Mesenchymal stem cell (in vitro differentiated cells and primary cell): ENCODE measurements around the gene C22orf31.
"Not testable (repeated sequence)": the region's sequence is repeated elsewhere in the genome, so short reads cannot be mapped to it uniquely, and the experiment has no call there.

Experiments
- DNase-seq: peaks from one replicate; pipeline ENCODE4 v3.0.0-alpha.2; 2013
- H2AFZ ChIP-seq: one replicate; pipeline ENCODE4 v1.6.1; 2013; ENCODE audit warnings: low read depth, mild to moderate bottlenecking, control low read depth, inconsistent platforms, low read length, moderate library complexity
- H2AK5ac ChIP-seq: 2 replicates; pipeline ENCODE4 v1.6.1; 2013; ENCODE audit warnings: low read length, moderate library complexity, mild to moderate bottlenecking, inconsistent platforms; ENCODE audit not compliant: severe bottlenecking
- H2BK120ac ChIP-seq: one replicate; pipeline ENCODE4 v1.6.1; 2013; ENCODE audit warnings: low read depth, mild to moderate bottlenecking, inconsistent platforms, low read length, moderate library complexity
- H2BK12ac ChIP-seq, 2 experiments: one replicate each; pipeline ENCODE4 v1.6.1; 2013; ENCODE audit warnings: inconsistent platforms in 2 of 2, low read length in 2 of 2, mild to moderate bottlenecking in 2 of 2, moderate library complexity in 2 of 2, control low read depth in 1 of 2
- H2BK15ac ChIP-seq: one replicate; pipeline ENCODE4 v1.6.1; 2013; ENCODE audit warnings: mild to moderate bottlenecking, low read depth, inconsistent platforms; ENCODE audit not compliant: poor library complexity, severe bottlenecking
- H2BK5ac ChIP-seq: 2 replicates; pipeline ENCODE4 v1.6.1; 2013; ENCODE audit warnings: low read depth, mild to moderate bottlenecking, low read length, control low read depth, inconsistent platforms; ENCODE audit not compliant: poor library complexity, severe bottlenecking
- H3K14ac ChIP-seq, 2 experiments: one replicate each; pipeline ENCODE4 v1.6.1; 2013; ENCODE audit warnings: inconsistent platforms in 2 of 2, low read length in 2 of 2, control low read depth in 1 of 2, mild to moderate bottlenecking in 1 of 2, moderate library complexity in 1 of 2
- H3K18ac ChIP-seq, 2 experiments: one replicate each; pipeline ENCODE4 v1.6.1; 2013; ENCODE audit warnings: inconsistent platforms in 2 of 2, low read length in 2 of 2, control low read depth in 1 of 2, low read depth in 1 of 2, mild to moderate bottlenecking in 1 of 2
- H3K23ac ChIP-seq, 2 experiments: one replicate each; pipeline ENCODE4 v1.6.1; 2013; ENCODE audit warnings: inconsistent platforms in 2 of 2, low read length in 2 of 2, mild to moderate bottlenecking in 2 of 2, moderate library complexity in 2 of 2, control low read depth in 1 of 2
- H3K27ac ChIP-seq: 2 replicates; pipeline ENCODE4 v1.5.1; 2013; ENCODE audit warnings: mild to moderate bottlenecking, moderate library complexity, low read length, control low read depth, inconsistent platforms; ENCODE audit not compliant: poor library complexity, severe bottlenecking
- H3K27me3 ChIP-seq, 2 experiments: 2 replicates each; pipeline versions ENCODE4 v1.6.1 to v1.7.0; 2013; ENCODE audit warnings: low read length in 2 of 2, mild to moderate bottlenecking in 2 of 2, moderate library complexity in 2 of 2, control low read depth in 1 of 2, inconsistent platforms in 1 of 2; ENCODE audit not compliant: control insufficient read depth in 1 of 2, insufficient read depth in 1 of 2
- H3K36me3 ChIP-seq, 2 experiments: 2 replicates each; pipeline versions ENCODE4 v1.6.1 to v1.7.0; 2013; ENCODE audit warnings: low read length in 2 of 2, control low read depth in 1 of 2, inconsistent platforms in 1 of 2, low read depth in 1 of 2, mild to moderate bottlenecking in 1 of 2; ENCODE audit not compliant: insufficient read depth in 2 of 2, control insufficient read depth in 1 of 2
- H3K4ac ChIP-seq, 2 experiments: one replicate each; pipeline ENCODE4 v1.6.1; 2013; ENCODE audit warnings: inconsistent platforms in 2 of 2, low read length in 2 of 2, mild to moderate bottlenecking in 2 of 2, moderate library complexity in 2 of 2, control low read depth in 1 of 2, low read depth in 1 of 2
- H3K4me1 ChIP-seq: 2 replicates; pipeline ENCODE4 v1.6.1; 2013; ENCODE audit warnings: low read depth, low read length, control low read depth; ENCODE audit not compliant: control insufficient read depth, insufficient read depth
- H3K4me2 ChIP-seq: 2 replicates; pipeline ENCODE4 v1.6.1; 2013; ENCODE audit warnings: low read length, mild to moderate bottlenecking, inconsistent platforms; ENCODE audit not compliant: poor library complexity, severe bottlenecking
- H3K4me3 ChIP-seq, 2 experiments: 2 replicates each; pipeline versions ENCODE4 v1.5.1 to v1.7.0; 2013; ENCODE audit warnings: low read length in 2 of 2, mild to moderate bottlenecking in 2 of 2, control low read depth in 1 of 2, low read depth in 1 of 2; ENCODE audit not compliant: insufficient read depth in 1 of 2
- H3K79me1 ChIP-seq: replicated peaks from 2 replicates; pipeline ENCODE4 v1.6.1; 2013; ENCODE audit warnings: mild to moderate bottlenecking, control low read depth, low read length, inconsistent platforms; ENCODE audit not compliant: poor library complexity, severe bottlenecking
- H3K9ac ChIP-seq: 2 replicates; pipeline ENCODE4 v1.7.0; 2013; ENCODE audit warnings: mild to moderate bottlenecking, low read length, moderate library complexity
- H3K9me3 ChIP-seq: 2 replicates; pipeline ENCODE4 v1.7.0; 2013; ENCODE audit warnings: mild to moderate bottlenecking, low read length; ENCODE audit not compliant: control insufficient read depth
- H4K8ac ChIP-seq: one replicate; pipeline ENCODE4 v1.6.1; 2013; ENCODE audit warnings: inconsistent platforms, mild to moderate bottlenecking, low read length, moderate library complexity
- H4K91ac ChIP-seq: one replicate; pipeline ENCODE4 v1.6.1; 2013; ENCODE audit warnings: mild to moderate bottlenecking, low read length, inconsistent platforms
- WGBS: methylation state at CpG from one replicate; pipeline ENCODE4 v1.1.7; 2013; ENCODE audit warnings: mixed read lengths; 5-methylcytosine and 5-hydroxymethylcytosine counted together

Gene C22orf31

GRCh38 chr22:29043906-29044575 is 17.6 kb downstream of the C22orf31 start:
- H3K4ac ChIP-seq = peak overlapping the region in 1 of 2 experiments; percentile 32
- no peak overlapping the region for H2BK15ac ChIP-seq
- H3K14ac ChIP-seq = peak overlapping the region in 1 of 2 experiments; percentile 74
- no peak overlapping the region for H2BK120ac ChIP-seq
- H2AFZ ChIP-seq = no peak overlapping the region
- H3K23ac ChIP-seq = no peak overlapping the region
- peak overlapping the region; percentile 23 to 89 for H3K18ac ChIP-seq
- H3K9ac ChIP-seq = peak overlapping the region; percentile 85
- peak overlapping the region; percentile 90 for H3K27ac ChIP-seq
- H3K4me3 ChIP-seq = peak overlapping the region in 1 of 2 experiments; percentile 61
- H3K4me2 ChIP-seq = peak overlapping the region; percentile 20
- H2BK12ac ChIP-seq = peak overlapping the region; percentile 9 to 26
- WGBS = 81% methylated on average over 2 of the region's 7 CpGs
- H3K9me3 ChIP-seq = no peaks in the 10 kb centered on the region
- H2BK5ac ChIP-seq = peak overlapping the region; percentile 80
- peak overlapping the region; percentile 64 for H2AK5ac ChIP-seq
- H4K91ac ChIP-seq = no peak overlapping the region
- peaks cover 25 to 33% of the 10 kb centered on the region in 2 experiments for H3K36me3 ChIP-seq
- H3K4me1 ChIP-seq = peaks cover 18% of the 10 kb centered on the region
- peak overlapping the region; percentile 19 for H4K8ac ChIP-seq
- peaks cover 30% of the 10 kb centered on the region for H3K79me1 ChIP-seq
- peak; percentile 84 for DNase-seq
- no peaks in the 10 kb centered on the region for H3K27me3 ChIP-seq

- Histone ChIP-seq H3K27me3 (no peaks in the 10 kb centered on the region), H3K14ac (no peak overlapping the region), H4K8ac (no peak overlapping the region), H3K18ac (no peak overlapping the region), H3K27ac (no peak overlapping the region), H3K79me1 (peaks cover 27% of the 10 kb centered on the region), H3K4me2 (no peak overlapping the region), H2AK5ac (no peak overlapping the region), H2BK120ac (no peak overlapping the region), H3K4me1 (peaks cover 19% of the 10 kb centered on the region), H3K9me3 (no peaks in the 10 kb centered on the region), H2BK12ac (no peak overlapping the region), H4K91ac (no peak overlapping the region), H3K23ac (no peak overlapping the region), H3K4me3 (no peak overlapping the region), H3K9ac (peak overlapping the region; percentile 81), H2BK5ac (no peak overlapping the region), H3K4ac (no peak overlapping the region), H3K36me3 (peaks cover 7 to 10% of the 10 kb centered on the region in 2 experiments), H2AFZ (no peak overlapping the region), H2BK15ac (no peak overlapping the region)
- 42% methylated on average over 2 of the region's 2 CpGs for WGBS
- peak; percentile 72 for DNase-seq
Measured at GRCh38 chr22:29041408-29041807, 20.2 kb downstream of the C22orf31 start.

DNA sequence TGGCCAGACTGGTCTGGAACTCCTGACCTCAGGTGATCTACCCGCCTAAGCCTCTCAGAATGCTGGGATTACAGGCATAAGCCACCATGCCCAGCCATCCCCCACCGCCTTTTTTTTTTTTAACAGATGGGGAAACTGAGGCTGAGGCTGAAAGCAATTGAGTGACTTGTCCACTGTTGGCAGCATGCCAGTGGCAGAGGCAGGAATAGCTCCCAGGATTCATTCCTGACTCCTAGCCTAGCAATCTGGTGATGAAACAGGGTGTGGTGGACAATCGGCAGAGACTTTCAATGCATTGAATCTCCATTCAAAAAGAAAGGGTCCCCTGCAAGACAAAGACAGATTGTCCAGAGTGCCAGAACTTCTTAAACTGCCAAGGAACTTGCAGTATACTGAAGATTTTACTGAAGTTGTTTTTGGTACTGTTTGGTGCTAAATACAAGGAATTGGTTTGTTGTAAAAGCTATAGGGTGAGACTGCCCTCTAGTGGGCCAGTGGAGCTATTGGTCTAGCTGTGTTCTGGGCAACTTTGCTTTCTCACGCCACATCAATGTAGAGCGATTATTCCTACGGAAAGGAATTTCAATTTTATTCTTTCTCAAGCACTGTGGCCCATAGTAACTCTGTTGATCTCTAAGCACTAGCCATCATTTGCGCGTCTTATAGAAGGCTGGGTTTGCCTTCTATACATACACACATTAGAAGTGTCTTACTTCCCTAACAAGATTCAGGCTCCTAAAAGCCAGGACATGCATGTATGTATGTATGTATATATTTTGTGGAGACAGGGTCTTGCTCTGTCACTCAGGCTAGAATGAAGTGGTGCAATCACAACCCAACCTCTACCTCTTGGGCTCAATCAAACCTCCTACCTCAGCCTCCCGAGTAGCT is 21.0 kb downstream of the C22orf31 start:
- Histone ChIP-seq H2BK5ac (no peak overlapping the region), H3K79me1 (peaks cover 26% of the 10 kb centered on the region), H2BK120ac (no peak overlapping the region), H2AK5ac (no peak overlapping the region), H3K9ac (peak overlapping the region; percentile 81), H2BK12ac (no peak overlapping the region), H4K91ac (no peak overlapping the region), H3K4me2 (no peak overlapping the region), H3K36me3 (peaks cover under 1 to 3% of the 10 kb centered on the region in 2 experiments), H3K23ac (no peak overlapping the region), H3K9me3 (no peaks in the 10 kb centered on the region), H4K8ac (no peak overlapping the region), H3K4me3 (no peak overlapping the region), H2BK15ac (no peak overlapping the region), H3K27ac (no peak overlapping the region), H3K27me3 (no peaks in the 10 kb centered on the region), H2AFZ (no peak overlapping the region), H3K4ac (no peak overlapping the region), H3K18ac (no peak overlapping the region), H3K4me1 (peaks cover 18% of the 10 kb centered on the region), H3K14ac (no peak overlapping the region)
- DNase-seq = peak; percentile 89
- WGBS = 36% methylated on average over 7 of the region's 9 CpGs

DNA sequence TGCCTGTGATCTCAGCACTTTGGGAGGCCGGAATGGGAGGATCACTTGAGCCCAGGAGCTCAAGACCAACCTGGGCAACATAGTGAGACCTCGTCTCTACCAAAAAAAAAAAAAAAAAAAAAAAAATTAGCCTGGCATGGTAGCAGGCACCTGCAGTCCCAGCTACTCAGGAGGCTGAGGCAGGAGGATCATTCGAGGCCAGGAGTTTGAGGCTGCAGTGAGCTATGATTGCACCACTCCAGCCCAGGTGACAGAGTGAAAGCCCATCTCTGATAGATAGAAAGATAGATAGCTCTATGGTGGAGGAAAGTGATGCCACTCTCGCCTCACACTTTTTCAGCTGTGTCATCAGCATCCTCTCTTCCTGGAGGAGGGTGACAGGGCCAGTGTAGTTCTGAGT is 21.9 kb downstream of the C22orf31 start:
- DNase-seq, H3K36me3 ChIP-seq, H4K91ac ChIP-seq, H2BK15ac ChIP-seq, H2BK120ac ChIP-seq, H3K4me2 ChIP-seq, H3K4me3 ChIP-seq, H2BK5ac ChIP-seq, H3K14ac ChIP-seq, H3K23ac ChIP-seq, H3K9ac ChIP-seq, H3K27me3 ChIP-seq, H2AFZ ChIP-seq, H3K27ac ChIP-seq, H3K4ac ChIP-seq, H3K9me3 ChIP-seq, H4K8ac ChIP-seq, H3K18ac ChIP-seq: not testable (repeated sequence)
- Histone ChIP-seq H2AK5ac (peak overlapping the region; percentile 84), H2BK12ac (peak overlapping the region in 1 of 2 experiments; percentile 12), H3K4me1 (peaks cover 14% of the 10 kb centered on the region), H3K79me1 (peaks cover 28% of the 10 kb centered on the region)
- 100% methylated on average over 2 of the region's 4 CpGs for WGBS
